T-helper 1 cell treated with Interleukin-12 subunit alpha and Interleukin-12 subunit beta and Interleukin-4 antibody, amounts not matched to agents 30 μg/mL and 1 μg/mL, for 36 hours (primary cell): ENCODE data around the gene NSF.
"Not testable (repeated sequence)": the region's sequence is repeated elsewhere in the genome, so short reads cannot be mapped to it uniquely, and the experiment has no call there.

Experiments used
- H3K27ac Mint-ChIP-seq: one replicate; pipeline ENCODE4 v1.8.0; 2021; ENCODE audit warnings: mild to moderate bottlenecking, mixed read lengths
- H3K27me3 Mint-ChIP-seq: one replicate; pipeline ENCODE4 v1.8.0; 2021; ENCODE audit warnings: low read depth, mixed read lengths
- H3K36me3 Mint-ChIP-seq: one replicate; pipeline ENCODE4 v1.8.0; 2021; ENCODE audit warnings: low read depth, mixed read lengths
- H3K4me1 Mint-ChIP-seq: one replicate; pipeline ENCODE4 v1.8.0; 2021; ENCODE audit warnings: low read depth, mixed read lengths
- H3K4me3 Mint-ChIP-seq: one replicate; pipeline ENCODE4 v1.8.0; 2021; ENCODE audit warnings: mild to moderate bottlenecking, moderate library complexity, mixed read lengths
- H3K9me3 Mint-ChIP-seq: one replicate; pipeline ENCODE4 v1.8.0; 2021; ENCODE audit warnings: mixed read lengths

Gene NSF

DNA sequence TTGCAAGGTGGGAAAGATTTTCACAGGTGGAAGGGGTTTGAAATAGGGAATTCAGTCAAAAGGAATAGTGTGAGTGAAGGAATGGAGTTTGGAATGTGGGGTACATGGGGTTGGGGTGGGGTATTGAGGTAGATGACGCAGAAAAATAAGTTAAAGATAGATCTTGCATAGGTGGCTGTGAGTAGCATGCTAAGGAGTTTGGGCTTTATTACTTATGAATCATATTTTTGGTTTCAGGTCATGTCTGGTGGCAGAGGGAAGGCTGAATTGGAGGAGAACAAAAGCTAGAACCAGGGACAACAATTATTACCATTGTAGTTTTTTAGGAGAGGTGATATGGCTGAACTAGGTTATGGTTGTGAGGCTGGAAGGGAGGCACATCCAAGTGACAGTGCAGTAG lies 23.4 kb downstream of the NSF start:
- H3K9me3 Mint-ChIP-seq, H3K36me3 Mint-ChIP-seq, H3K4me3 Mint-ChIP-seq, H3K27ac Mint-ChIP-seq, H3K27me3 Mint-ChIP-seq, H3K4me1 Mint-ChIP-seq: not testable (repeated sequence)

DNA sequence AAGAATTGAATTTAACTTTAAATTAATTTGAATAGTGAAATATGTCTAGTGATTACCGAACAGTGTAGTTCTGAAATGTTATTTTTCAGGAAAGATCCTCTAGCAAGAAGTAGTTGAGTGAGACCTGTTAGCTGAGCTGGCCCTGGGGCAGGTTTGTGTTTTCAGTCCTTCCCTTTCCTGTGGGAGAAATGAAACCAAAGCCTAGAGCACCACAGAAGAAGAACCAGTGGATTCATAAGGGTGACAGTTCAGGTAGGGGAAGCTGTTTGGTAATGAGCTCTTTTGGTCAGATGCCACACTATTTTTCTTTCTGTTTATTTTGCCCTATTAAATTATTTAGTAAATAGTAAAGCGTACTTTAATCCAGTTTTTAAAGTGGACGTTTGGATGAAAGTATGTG lies 26.7 kb downstream of the NSF start:
- not testable (repeated sequence) for H3K36me3 Mint-ChIP-seq, H3K9me3 Mint-ChIP-seq, H3K4me3 Mint-ChIP-seq, H3K27ac Mint-ChIP-seq, H3K4me1 Mint-ChIP-seq, H3K27me3 Mint-ChIP-seq

DNA sequence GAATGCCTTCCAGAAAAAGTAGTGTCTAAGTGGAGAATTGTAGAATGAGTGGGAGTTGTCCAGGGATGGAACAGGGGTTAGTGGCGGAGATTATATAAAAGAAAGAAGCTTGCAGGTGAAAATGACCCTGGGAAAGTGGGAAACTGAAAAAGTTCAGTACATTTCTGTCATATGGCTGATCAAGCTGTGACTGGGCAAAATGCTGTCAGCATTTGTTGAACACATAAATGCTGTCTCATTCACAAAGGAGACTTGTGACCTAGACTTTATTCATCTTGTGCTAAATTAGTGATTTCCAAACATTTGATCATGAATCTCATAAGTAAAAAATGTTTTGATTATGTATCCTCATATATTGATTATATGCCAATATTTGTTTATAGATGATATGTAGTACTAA lies 28.5 kb downstream of the NSF start:
- H3K4me1 Mint-ChIP-seq, H3K27me3 Mint-ChIP-seq, H3K9me3 Mint-ChIP-seq, H3K36me3 Mint-ChIP-seq, H3K4me3 Mint-ChIP-seq, H3K27ac Mint-ChIP-seq: not testable (repeated sequence)

DNA sequence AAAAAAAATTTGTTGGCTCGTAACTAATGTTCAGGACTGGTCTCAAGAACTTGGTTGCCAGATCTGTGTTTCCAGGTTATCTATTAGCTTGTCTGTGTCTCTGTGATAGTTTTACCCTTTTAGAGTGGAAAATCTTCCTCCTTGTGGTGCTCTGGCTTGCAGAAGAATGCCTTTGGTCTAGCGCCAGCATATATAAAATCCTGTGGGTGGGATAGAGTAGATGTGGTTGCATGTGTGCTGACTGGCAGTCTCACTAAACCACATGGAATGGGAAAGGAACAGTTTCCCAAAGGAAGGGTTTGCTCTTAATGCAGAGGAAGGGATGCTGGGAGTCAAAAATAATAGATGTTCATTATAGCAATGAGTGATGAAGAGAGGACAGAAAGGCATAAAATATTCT lies 33.3 kb downstream of the NSF start:
- not testable (repeated sequence) for H3K27ac Mint-ChIP-seq, H3K27me3 Mint-ChIP-seq, H3K4me1 Mint-ChIP-seq, H3K4me3 Mint-ChIP-seq, H3K36me3 Mint-ChIP-seq, H3K9me3 Mint-ChIP-seq

DNA sequence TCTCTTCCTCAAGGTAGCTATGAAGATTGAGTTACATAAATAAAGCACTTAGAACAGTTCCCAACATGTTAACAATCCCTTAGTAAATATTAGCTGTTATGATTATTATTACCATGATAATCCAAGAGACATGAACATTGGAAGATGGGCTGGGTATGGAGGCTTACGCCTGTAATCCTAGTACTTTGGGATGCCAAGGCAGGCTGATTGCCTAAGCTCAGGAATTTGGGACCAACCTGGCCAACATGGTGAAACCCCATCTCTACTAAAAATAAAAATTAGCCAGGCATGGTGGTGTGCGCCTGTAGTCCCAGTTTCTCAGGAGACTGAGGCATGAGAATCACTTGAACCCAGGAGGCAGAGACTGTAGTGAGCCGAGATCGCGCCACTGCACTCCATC lies 34.3 kb downstream of the NSF start:
- not testable (repeated sequence) for H3K27me3 Mint-ChIP-seq, H3K36me3 Mint-ChIP-seq

DNA sequence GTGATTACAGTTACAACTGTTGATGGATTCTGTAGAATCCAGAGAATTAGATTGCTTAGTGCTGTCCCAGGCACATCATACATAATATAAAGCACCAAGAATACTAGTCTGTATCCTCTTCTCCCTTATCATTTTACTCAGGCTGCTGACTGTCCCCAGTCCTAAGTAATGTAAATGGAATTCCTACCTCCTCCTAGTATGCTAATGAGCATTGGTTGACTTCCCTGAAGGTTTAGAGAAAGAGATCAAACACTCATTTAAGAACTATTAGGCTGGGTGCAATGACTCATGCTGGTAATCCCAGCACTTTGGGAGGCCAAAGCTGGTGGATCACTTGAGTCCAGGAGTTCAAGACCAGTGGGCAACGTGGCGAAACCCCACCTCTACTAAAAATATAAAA lies 37.0 kb downstream of the NSF start:
- not testable (repeated sequence) for H3K4me1 Mint-ChIP-seq, H3K36me3 Mint-ChIP-seq, H3K27ac Mint-ChIP-seq, H3K9me3 Mint-ChIP-seq, H3K4me3 Mint-ChIP-seq, H3K27me3 Mint-ChIP-seq

More for the DNA sequence above, 34.3 kb downstream of the NSF start:
- not testable (repeated sequence) for H3K9me3 Mint-ChIP-seq, H3K4me1 Mint-ChIP-seq, H3K27ac Mint-ChIP-seq, H3K4me3 Mint-ChIP-seq

DNA sequence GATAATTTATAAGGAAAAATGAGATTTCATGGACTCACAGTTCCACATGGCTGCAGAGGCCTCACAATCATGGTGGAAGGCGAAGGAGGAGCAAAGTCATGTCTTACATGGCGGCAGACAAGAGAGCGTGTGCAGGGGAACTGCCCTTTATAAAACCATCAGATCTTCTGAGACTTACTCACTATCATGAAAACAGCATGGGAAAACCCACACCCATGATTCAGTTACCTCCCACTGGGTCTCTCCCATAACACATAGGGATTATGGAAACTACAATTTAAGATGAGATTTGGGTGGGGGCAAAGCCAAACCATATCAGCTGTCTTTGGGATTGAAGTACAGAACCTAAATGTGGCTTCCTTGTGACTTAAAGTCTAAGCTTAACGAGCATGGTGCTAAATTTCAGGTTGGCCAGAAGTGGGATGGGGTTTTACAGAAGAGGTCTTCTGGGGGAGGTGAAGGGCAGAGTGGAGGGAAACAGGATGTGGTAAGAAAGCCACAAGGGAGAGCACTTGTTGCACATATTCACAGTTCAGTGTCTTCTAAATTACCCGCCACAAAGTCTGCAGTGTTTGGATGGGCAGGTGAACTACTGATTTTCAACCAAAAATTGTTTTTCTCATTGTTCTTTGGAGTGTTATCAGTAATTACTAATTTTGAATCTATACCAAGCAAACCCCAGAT lies 38.4 kb downstream of the NSF start:
- H3K36me3 Mint-ChIP-seq, H3K4me3 Mint-ChIP-seq, H3K27ac Mint-ChIP-seq, H3K9me3 Mint-ChIP-seq, H3K4me1 Mint-ChIP-seq, H3K27me3 Mint-ChIP-seq: not testable (repeated sequence)

DNA sequence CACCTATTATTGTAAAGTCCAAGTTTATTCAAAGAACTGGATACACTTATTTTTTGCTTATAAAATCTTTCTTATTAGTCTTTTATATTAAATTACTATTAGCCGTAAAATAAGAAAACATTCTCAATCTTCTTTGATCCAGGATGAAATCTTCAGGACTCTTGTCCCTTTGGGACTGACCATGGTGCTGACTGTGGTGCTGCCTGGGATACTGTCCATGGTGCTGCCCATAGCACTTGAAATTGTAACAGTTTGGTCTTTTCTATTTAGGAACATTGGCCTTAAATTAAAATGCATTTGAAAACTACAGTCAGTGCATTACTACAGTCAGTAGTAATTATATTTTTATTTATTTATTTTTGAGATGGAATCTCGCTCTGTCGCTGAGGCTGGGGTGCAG lies 41.7 kb downstream of the NSF start:
- not testable (repeated sequence) for H3K9me3 Mint-ChIP-seq, H3K4me1 Mint-ChIP-seq, H3K27ac Mint-ChIP-seq, H3K4me3 Mint-ChIP-seq, H3K36me3 Mint-ChIP-seq, H3K27me3 Mint-ChIP-seq

DNA sequence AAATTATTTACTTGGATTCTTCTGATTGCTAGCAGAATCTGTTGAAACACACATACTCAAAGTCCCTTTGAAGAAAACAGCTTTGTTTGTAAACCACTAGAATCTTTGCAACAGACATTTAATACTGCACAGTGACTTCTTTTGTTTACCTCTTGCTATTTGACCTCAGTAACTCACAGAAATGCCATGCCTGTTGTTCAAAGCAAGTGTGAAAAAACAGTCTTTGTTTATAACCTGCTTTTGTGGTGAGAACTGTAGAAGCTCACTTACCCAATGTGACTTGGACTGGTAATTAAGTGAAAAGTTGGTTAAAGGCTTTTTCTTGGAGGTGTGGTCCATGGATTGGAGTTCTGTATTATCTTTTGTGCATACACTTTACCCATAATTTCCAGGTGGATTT lies 44.4 kb downstream of the NSF start:
- H3K36me3 Mint-ChIP-seq, result not testable (repeated sequence)

DNA sequence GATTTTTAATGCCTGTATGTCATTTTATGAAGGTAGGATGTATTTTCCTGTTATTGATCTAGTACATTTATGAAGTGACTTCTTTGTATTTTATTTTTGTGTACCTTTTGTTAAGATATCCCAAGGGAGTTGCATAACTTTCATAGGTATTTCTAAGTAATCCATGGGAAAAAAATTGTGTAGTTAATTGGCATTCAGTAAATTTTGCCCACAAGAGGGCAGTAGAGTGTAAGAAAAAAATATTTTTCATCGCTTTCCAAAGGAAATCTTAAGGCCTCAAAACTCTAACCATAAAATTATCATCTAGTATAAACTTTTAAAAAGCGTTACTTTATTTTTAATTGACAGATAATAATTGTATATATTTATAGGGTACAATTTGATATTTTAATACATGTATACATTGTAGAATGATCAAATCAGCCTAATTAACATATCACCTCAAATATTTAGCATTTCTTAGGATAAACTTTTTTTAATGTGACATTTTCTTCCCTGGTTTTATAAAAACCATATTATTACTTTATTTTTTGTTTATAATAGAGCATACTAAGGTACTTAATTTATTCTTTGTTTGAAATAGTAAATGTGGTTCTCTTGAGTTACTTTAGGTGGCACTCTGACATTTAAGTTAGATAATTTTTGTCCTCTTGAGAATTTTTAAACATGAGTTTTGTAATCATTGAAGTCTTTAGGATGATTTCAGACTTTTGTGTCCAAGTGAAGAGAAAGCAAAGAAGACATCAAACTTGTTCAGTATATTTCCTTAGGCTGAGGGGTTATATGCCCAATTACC lies 51.6 kb downstream of the NSF start:
- not testable (repeated sequence) for H3K4me3 Mint-ChIP-seq, H3K4me1 Mint-ChIP-seq, H3K27ac Mint-ChIP-seq, H3K27me3 Mint-ChIP-seq, H3K36me3 Mint-ChIP-seq, H3K9me3 Mint-ChIP-seq

More for the DNA sequence above, 44.4 kb downstream of the NSF start:
- H3K4me3 Mint-ChIP-seq, H3K27ac Mint-ChIP-seq, H3K27me3 Mint-ChIP-seq, H3K9me3 Mint-ChIP-seq, H3K4me1 Mint-ChIP-seq: not testable (repeated sequence)

DNA sequence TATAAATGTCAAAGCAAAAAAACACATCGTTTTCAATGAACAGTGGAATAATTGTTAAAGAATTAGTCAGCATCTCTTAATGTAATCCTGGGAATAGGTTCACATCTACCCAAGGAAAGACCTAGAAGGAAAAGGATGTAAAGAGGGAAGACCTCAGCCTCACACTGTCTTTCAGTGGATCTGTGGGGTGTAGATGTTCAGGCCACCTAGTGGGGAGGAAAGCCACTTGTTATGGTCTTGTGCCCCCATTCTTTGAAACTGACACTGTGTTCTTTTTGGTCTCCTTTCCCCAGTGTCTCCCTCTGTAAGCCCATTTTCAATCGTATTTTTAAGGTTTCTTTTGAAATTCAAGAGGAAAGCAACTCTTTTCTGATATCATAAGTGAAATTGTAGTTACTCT lies 56.8 kb downstream of the NSF start:
- not testable (repeated sequence) for H3K4me3 Mint-ChIP-seq, H3K4me1 Mint-ChIP-seq, H3K27ac Mint-ChIP-seq, H3K36me3 Mint-ChIP-seq, H3K9me3 Mint-ChIP-seq, H3K27me3 Mint-ChIP-seq

DNA sequence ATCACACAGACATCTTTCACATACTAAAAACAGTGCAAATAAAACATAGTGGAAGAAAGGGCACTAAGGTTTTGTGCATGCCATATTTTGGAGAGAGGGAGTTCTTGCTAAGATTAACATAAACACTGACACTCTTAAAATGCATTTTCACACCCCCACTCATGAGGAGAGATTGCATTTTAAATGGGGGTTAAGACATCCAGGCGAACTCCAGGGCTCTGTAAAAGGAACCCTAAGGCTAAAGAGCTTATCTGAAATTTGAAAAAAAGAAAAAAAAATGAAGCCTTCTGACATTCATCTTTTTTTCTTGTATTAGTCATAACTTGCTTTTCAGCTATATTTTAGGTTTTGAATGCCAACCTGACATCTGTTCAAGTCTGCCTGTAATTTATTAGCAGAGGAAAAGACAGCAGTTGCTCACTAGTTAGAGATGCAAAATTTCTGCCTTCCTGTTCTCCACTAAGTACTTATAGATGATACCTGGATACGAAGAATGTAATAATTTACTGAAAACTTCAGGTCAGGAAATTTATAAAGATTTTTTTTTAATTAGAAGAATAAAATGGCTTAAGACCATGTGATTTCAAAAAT lies 57.3 kb downstream of the NSF start:
- not testable (repeated sequence) for H3K4me3 Mint-ChIP-seq, H3K36me3 Mint-ChIP-seq, H3K27me3 Mint-ChIP-seq, H3K4me1 Mint-ChIP-seq, H3K27ac Mint-ChIP-seq, H3K9me3 Mint-ChIP-seq

DNA sequence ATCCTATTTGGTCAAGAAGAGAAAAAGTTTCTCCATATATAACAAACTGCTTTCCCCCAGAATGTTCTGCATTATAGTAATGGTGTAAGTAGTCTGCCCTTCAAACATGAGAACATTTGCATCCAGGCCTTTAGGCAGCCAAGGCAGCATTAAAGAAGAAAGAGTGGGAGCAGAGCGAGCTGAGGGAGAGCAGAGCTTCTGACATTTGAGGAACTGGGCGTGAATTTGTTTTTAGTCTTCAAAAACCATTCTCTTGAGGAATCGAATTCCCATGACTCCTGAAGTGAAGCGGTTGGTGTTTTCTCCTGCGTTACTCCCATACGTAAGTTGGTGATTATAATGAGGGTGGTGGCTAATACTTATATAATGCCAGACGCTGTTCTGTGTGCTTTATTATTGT lies 58.8 kb downstream of the NSF start:
- not testable (repeated sequence) for H3K4me3 Mint-ChIP-seq, H3K27ac Mint-ChIP-seq, H3K36me3 Mint-ChIP-seq, H3K4me1 Mint-ChIP-seq, H3K9me3 Mint-ChIP-seq, H3K27me3 Mint-ChIP-seq

DNA sequence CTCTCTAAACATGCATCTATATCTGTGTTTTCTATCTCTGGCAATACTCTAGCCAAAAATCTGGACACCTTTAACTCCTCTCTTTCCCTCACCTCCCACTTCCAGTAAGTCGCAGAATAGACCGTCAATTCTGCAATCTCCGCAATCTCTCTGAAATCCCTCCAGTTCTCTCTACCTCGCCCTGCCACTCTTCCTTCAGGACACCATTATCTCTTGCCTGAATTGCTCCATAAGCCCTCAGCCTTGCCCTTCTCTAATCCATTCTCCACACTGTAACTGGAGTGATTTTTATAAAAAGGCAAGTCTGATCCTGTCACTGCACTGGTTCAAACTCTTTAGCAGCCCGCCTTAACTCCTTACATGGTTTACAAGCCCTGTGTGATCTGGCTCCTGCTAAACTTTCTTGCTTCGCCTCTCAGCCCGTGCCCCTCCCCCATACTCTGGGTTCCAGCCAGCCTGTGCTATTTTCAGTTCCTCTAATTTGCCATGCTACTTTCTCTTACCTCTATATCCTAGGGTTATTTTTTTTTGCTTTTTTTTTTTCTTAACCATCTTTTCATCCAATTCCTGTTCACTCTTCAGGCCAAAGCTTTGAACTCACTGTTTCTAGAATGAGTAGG lies 61.7 kb downstream of the NSF start:
- H3K9me3 Mint-ChIP-seq, H3K36me3 Mint-ChIP-seq, H3K4me3 Mint-ChIP-seq, H3K4me1 Mint-ChIP-seq, H3K27me3 Mint-ChIP-seq, H3K27ac Mint-ChIP-seq: not testable (repeated sequence)

DNA sequence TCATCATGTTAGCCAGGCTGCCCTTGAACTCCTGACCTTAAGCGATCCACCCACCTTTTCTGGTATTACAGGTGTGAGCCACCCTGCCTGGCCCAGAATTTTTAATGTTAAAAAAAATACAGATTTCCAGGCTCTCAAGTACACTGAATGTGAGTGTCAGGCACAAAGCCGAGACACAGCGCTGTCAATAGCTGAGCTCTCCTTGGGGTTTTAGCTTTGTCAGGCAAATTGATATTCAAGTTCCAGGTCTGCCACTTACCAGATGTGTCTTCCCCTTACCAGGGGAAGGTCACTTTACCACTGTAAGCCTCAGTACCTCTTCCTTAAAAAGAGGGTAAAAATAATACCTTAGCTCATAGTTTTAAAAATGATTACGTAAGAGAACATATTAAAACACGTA lies 67.8 kb downstream of the NSF start:
- H3K27ac Mint-ChIP-seq, H3K4me1 Mint-ChIP-seq, H3K36me3 Mint-ChIP-seq, H3K27me3 Mint-ChIP-seq, H3K9me3 Mint-ChIP-seq, H3K4me3 Mint-ChIP-seq: not testable (repeated sequence)
